HepG2 (cell line): ENCODE measurements around the gene RECQL5. TPM values are rescaled to one million over a fixed set of nuclear protein-coding genes. Genes with fewer than 3 reads are reported as not detected.

Source experiments
- ETV5 ChIP-seq: IDR thresholded peaks from 2 replicates; pipeline ENCODE4 v1.6.1; 2018; ENCODE audit warnings: missing biosample characterization, missing genetic modification reagents, inconsistent platforms, borderline replicate concordance
- GABPB1 ChIP-seq: IDR thresholded peaks from 2 replicates; pipeline ENCODE4 v1.6.1; 2016; ENCODE audit warnings: mild to moderate bottlenecking, missing genetic modification reagents, moderate library complexity, missing compliant biosample characterization
- GATAD2A ChIP-seq: IDR thresholded peaks from 2 replicates; pipeline ENCODE4 v1.6.1; 2016
- HNF4G ChIP-seq, 2 experiments: sonication (generic) in 1 of 2; formaldehyde crosslinking in 1 of 2; IDR thresholded peaks; 2 replicates each; pipeline versions ENCODE4 v1.4.0 to v1.6.1; 2011 to 2020; ENCODE audit warnings: borderline replicate concordance in 2 of 2, low read depth in 2 of 2, mild to moderate bottlenecking in 2 of 2, low read length in 1 of 2, missing genetic modification reagents in 1 of 2, moderate library complexity in 1 of 2
- JUN ChIP-seq: sonication (generic); formaldehyde crosslinking; IDR thresholded peaks from 2 replicates; pipeline ENCODE4 v1.4.0; 2020; ENCODE audit warnings: mild to moderate bottlenecking, missing genetic modification reagents
- MED1 ChIP-seq: sonication (generic); formaldehyde crosslinking; IDR thresholded peaks from 2 replicates; pipeline ENCODE4 v1.4.0; 2020; ENCODE audit warnings: missing genetic modification reagents
- MXD4 ChIP-seq: IDR thresholded peaks from 2 replicates; pipeline ENCODE4 v1.6.1; 2016; ENCODE audit warnings: mild to moderate bottlenecking, missing biosample characterization, missing genetic modification reagents
- NR2F6 ChIP-seq, 2 experiments: IDR thresholded peaks; 2 replicates each; pipeline ENCODE4 v1.6.1; 2016; ENCODE audit warnings: antibody characterized with exemption in 1 of 2, mild to moderate bottlenecking in 1 of 2
- POLR2A ChIP-seq, 2 experiments: IDR thresholded peaks; 2 replicates each; pipeline ENCODE4 v1.6.1; 2011; ENCODE audit warnings: low read depth in 2 of 2, low read length in 2 of 2, mild to moderate bottlenecking in 1 of 2, moderate library complexity in 1 of 2; ENCODE audit not compliant: insufficient read depth in 1 of 2
- RBFOX2 ChIP-seq: fragments of 200-400 bp; formaldehyde crosslinking; IDR thresholded peaks from 2 replicates; pipeline ENCODE4 v1.6.1; 2017; ENCODE audit warnings: low read depth, mild to moderate bottlenecking, low read length
- SP5 ChIP-seq: IDR thresholded peaks from 2 replicates; pipeline ENCODE4 v1.6.1; 2016; ENCODE audit warnings: low read depth, borderline replicate concordance
- polyA plus RNA-seq, 8 experiments: library from polyadenylated mRNA; depleted of rRNA in 3 of 8; stranded (reverse) in 7 of 8; unstranded in 1 of 8; fragments of >200 nt; fragmentation: Illumina TruSeq in 4 of 8; extraction: Trizol in 4 of 8; gene quantifications; 2 replicates each; pipeline versions ENCODE4 v1.2.1 to v1.2.3, GENCODE V29; 2011 to 2016; ENCODE audit warnings: low read depth in 4 of 8, missing spikeins in 1 of 8, mixed read lengths in 1 of 8; ENCODE audit not compliant: insufficient read depth in 1 of 8
- total RNA-seq, 5 experiments: library from RNA; depleted of rRNA; stranded (reverse); fragments of >200 nt; fragmentation: Illumina TruSeq; extraction: Trizol; gene quantifications; 2 replicates each; pipeline ENCODE4 v1.2.3, GENCODE V29; 2016; ENCODE audit warnings: low read depth in 1 of 5
- TF ChIP-seq, protein P1 (sequence below): sonication (generic); formaldehyde crosslinking; IDR thresholded peaks from 2 replicates; pipeline ENCODE4 v1.4.0; 2020; ENCODE audit warnings: missing genetic modification reagents, borderline replicate concordance
- TF ChIP-seq, protein P2 (sequence below): sonication (generic); formaldehyde crosslinking; IDR thresholded peaks from 2 replicates; pipeline ENCODE4 v1.4.0; 2020; ENCODE audit warnings: low read depth, mild to moderate bottlenecking, missing genetic modification reagents
- TF ChIP-seq, protein P3 (sequence below): sonication (generic); formaldehyde crosslinking; IDR thresholded peaks from 2 replicates; pipeline ENCODE4 v1.4.0; 2020; ENCODE audit warnings: mild to moderate bottlenecking, missing genetic modification reagents
- TF ChIP-seq, protein P4 (sequence below): sonication (generic); formaldehyde crosslinking; IDR thresholded peaks from 2 replicates; pipeline ENCODE4 v1.4.0; 2020; ENCODE audit warnings: mild to moderate bottlenecking, missing genetic modification reagents, borderline replicate concordance

The RECQL5 gene
- total and polyA plus RNA-seq, 2 of the 13 experiments (the other 11 are each of a cell fraction or from before 2014, with no cell fraction given), result 27.7 to 32.0 TPM

DNA sequence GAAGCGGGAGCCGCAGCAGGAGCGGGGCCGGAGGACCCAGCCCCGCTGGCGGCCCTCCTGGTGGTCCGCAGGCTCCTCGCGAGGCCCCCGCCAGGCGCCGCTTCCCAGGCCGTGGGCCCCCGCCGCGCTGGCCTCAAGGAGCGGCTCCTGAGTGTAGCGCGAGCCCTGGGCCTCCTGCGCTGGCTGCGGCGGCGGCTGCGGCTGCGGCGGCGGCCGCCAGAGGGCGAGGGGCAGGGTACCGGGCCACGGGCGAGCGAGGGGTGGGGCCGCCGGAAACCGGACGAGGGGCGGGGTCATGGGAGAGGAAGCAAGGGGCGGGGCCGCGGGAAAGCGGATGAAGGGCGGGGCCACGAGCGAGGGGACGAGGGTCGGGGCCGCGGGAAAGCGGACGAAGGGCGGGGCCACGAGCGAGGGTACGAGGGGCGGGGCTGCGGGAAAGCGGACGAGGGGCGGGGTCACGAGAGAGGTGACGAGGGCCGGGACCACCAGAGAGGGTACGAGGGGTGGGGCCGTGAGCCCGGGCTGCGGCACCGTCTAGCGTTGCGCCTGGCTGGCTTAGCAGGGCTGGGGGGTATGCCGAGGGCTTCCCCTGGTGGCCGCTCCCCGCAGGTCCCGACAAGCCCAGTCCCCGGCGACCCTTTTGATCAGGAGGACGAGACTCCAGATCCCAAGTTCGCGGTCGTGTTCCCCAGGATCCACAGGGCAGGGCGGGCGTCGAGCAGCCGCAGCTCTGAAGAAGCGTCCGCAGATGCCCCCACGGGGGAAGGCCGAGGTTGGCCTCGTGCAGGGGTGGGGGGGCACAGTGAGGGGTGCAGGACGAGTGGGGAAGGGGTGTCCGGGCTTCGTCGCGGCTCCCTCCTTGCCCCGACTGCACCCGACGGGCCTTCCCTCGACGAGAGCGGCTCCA, 77.7 kb downstream of the RECQL5 start (continued):
- no peak for TF ChIP-seq HNF4G (IDR thresholded peaks at IDR 0.05; ENCODE audit: borderline replicate concordance, low read depth, low read length)
- TF ChIP-seq HNF4G (CRISPR knock-in tag; IDR thresholded peaks at IDR 0.05; ENCODE audit: borderline replicate concordance, low read depth), result peak; percentile 55; the same call in 1 of the 2 replicates
- TF ChIP-seq ETV5 (CRISPR knock-in tag), result peak; percentile 43
- TF ChIP-seq MXD4, result peak; percentile 61
- no peak for TF ChIP-seq MED1
- TF ChIP-seq JUN (CRISPR knock-in tag), result no peak
- TF ChIP-seq GATAD2A (CRISPR knock-in tag), result 0 out of 2 replicates have a peak, but pooled peaks have one; percentile 18
- TF ChIP-seq SP5 (CRISPR knock-in tag), result peak; percentile 52; the same call in 1 of the 2 replicates
- TF ChIP-seq, protein P1, sequence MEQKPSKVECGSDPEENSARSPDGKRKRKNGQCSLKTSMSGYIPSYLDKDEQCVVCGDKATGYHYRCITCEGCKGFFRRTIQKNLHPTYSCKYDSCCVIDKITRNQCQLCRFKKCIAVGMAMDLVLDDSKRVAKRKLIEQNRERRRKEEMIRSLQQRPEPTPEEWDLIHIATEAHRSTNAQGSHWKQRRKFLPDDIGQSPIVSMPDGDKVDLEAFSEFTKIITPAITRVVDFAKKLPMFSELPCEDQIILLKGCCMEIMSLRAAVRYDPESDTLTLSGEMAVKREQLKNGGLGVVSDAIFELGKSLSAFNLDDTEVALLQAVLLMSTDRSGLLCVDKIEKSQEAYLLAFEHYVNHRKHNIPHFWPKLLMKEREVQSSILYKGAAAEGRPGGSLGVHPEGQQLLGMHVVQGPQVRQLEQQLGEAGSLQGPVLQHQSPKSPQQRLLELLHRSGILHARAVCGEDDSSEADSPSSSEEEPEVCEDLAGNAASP, result 0 out of 2 replicates have a peak, but pooled peaks have one; percentile 23
- no peak for TF ChIP-seq NR2F6 (IDR thresholded peaks at IDR 0.05)
- TF ChIP-seq NR2F6 (CRISPR knock-in tag; IDR thresholded peaks at IDR 0.05), result peak; percentile 48; the same call in 1 of the 2 replicates
- TF ChIP-seq POLR2A (IDR thresholded peaks at IDR 0.05; ENCODE audit: insufficient read depth in 1 of 2, low read depth in 2 of 2, low read length in 2 of 2), result peak in 1 of 2 experiments; percentile 72; a peak in 1 of 4 replicates
- TF ChIP-seq, protein P2, sequence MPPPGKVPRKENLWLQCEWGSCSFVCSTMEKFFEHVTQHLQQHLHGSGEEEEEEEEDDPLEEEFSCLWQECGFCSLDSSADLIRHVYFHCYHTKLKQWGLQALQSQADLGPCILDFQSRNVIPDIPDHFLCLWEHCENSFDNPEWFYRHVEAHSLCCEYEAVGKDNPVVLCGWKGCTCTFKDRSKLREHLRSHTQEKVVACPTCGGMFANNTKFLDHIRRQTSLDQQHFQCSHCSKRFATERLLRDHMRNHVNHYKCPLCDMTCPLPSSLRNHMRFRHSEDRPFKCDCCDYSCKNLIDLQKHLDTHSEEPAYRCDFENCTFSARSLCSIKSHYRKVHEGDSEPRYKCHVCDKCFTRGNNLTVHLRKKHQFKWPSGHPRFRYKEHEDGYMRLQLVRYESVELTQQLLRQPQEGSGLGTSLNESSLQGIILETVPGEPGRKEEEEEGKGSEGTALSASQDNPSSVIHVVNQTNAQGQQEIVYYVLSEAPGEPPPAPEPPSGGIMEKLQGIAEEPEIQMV (CRISPR knock-in tag), result peak; percentile 74
- peak; percentile 75 for TF ChIP-seq RBFOX2
- TF ChIP-seq, protein P3, sequence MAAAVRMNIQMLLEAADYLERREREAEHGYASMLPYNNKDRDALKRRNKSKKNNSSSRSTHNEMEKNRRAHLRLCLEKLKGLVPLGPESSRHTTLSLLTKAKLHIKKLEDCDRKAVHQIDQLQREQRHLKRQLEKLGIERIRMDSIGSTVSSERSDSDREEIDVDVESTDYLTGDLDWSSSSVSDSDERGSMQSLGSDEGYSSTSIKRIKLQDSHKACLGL (CRISPR knock-in tag), result 0 out of 2 replicates have a peak, but pooled peaks have one; percentile 12
- TF ChIP-seq GABPB1 (CRISPR knock-in tag), result peak; percentile 67
- TF ChIP-seq, protein P4, sequence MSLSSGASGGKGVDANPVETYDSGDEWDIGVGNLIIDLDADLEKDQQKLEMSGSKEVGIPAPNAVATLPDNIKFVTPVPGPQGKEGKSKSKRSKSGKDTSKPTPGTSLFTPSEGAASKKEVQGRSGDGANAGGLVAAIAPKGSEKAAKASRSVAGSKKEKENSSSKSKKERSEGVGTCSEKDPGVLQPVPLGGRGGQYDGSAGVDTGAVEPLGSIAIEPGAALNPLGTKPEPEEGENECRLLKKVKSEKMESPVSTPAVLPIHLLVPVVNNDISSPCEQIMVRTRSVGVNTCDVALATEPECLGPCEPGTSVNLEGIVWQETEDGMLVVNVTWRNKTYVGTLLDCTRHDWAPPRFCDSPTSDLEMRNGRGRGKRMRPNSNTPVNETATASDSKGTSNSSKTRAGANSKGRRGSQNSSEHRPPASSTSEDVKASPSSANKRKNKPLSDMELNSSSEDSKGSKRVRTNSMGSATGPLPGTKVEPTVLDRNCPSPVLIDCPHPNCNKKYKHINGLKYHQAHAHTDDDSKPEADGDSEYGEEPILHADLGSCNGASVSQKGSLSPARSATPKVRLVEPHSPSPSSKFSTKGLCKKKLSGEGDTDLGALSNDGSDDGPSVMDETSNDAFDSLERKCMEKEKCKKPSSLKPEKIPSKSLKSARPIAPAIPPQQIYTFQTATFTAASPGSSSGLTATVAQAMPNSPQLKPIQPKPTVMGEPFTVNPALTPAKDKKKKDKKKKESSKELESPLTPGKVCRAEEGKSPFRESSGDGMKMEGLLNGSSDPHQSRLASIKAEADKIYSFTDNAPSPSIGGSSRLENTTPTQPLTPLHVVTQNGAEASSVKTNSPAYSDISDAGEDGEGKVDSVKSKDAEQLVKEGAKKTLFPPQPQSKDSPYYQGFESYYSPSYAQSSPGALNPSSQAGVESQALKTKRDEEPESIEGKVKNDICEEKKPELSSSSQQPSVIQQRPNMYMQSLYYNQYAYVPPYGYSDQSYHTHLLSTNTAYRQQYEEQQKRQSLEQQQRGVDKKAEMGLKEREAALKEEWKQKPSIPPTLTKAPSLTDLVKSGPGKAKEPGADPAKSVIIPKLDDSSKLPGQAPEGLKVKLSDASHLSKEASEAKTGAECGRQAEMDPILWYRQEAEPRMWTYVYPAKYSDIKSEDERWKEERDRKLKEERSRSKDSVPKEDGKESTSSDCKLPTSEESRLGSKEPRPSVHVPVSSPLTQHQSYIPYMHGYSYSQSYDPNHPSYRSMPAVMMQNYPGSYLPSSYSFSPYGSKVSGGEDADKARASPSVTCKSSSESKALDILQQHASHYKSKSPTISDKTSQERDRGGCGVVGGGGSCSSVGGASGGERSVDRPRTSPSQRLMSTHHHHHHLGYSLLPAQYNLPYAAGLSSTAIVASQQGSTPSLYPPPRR, result 0 out of 2 replicates have a peak, but pooled peaks have one; percentile 28
